Mesendoderm (in vitro differentiated cells): ENCODE measurements around the gene EP400.
A peak's percentile ranks its signal among the peaks of the same experiment; 100 is the strongest.

Experiments
- DNase-seq: peaks from one replicate; pipeline ENCODE4 v3.0.0; 2013
- H2AK5ac ChIP-seq: 2 replicates; pipeline ENCODE4 v1.6.1; 2013; ENCODE audit warnings: low read length, inconsistent platforms
- H2BK120ac ChIP-seq: 2 replicates; pipeline ENCODE4 v1.6.1; 2013; ENCODE audit warnings: low read depth, mild to moderate bottlenecking, low read length, moderate library complexity, mixed read lengths
- H2BK15ac ChIP-seq: replicated peaks from 2 replicates; pipeline ENCODE4 v1.6.1; 2013; ENCODE audit warnings: low read depth, mild to moderate bottlenecking, moderate library complexity
- H2BK5ac ChIP-seq: 2 replicates; pipeline ENCODE4 v1.6.1; 2013; ENCODE audit warnings: low read length, inconsistent platforms
- H3K18ac ChIP-seq: 2 replicates; pipeline ENCODE4 v1.6.1; 2013; ENCODE audit warnings: mild to moderate bottlenecking, low read length, mixed read lengths
- H3K23ac ChIP-seq: one replicate; pipeline ENCODE4 v1.6.1; 2013; ENCODE audit warnings: low read length
- H3K27ac ChIP-seq: 2 replicates; pipeline ENCODE4 v1.5.1; 2013; ENCODE audit warnings: low read depth, mild to moderate bottlenecking, inconsistent platforms, low read length, moderate library complexity
- H3K27me3 ChIP-seq: 2 replicates; pipeline ENCODE4 v1.6.1; 2013; ENCODE audit warnings: low read length, control low read depth, mild to moderate bottlenecking, inconsistent platforms; ENCODE audit not compliant: insufficient read depth, poor library complexity
- H3K36me3 ChIP-seq: 2 replicates; pipeline ENCODE4 v1.6.1; 2013; ENCODE audit warnings: low read length, inconsistent platforms; ENCODE audit not compliant: control insufficient read depth, insufficient read depth
- H3K4ac ChIP-seq: one replicate; pipeline ENCODE4 v1.6.1; 2013; ENCODE audit warnings: low read depth, mild to moderate bottlenecking, low read length, moderate library complexity
- H3K4me1 ChIP-seq: 2 replicates; pipeline ENCODE4 v1.6.1; 2013; ENCODE audit warnings: low read depth, low read length, inconsistent platforms; ENCODE audit not compliant: control insufficient read depth
- H3K4me2 ChIP-seq: 2 replicates; pipeline ENCODE4 v1.6.1; 2013; ENCODE audit warnings: low read length
- H3K4me3 ChIP-seq: 2 replicates; pipeline ENCODE4 v1.5.1; 2013; ENCODE audit warnings: mild to moderate bottlenecking, low read length
- H3K56ac ChIP-seq: one replicate; pipeline ENCODE4 v1.6.1; 2013; ENCODE audit warnings: low read length
- H3K79me1 ChIP-seq: 2 replicates; pipeline ENCODE4 v1.6.1; 2013; ENCODE audit warnings: low read length, inconsistent platforms
- H3K79me2 ChIP-seq: 2 replicates; pipeline ENCODE4 v1.6.1; 2013; ENCODE audit warnings: mild to moderate bottlenecking, low read length; ENCODE audit not compliant: control insufficient read depth, insufficient read depth
- H3K9ac ChIP-seq: 2 replicates; pipeline ENCODE4 v1.6.1; 2013; ENCODE audit warnings: low read length, inconsistent platforms
- H4K5ac ChIP-seq: one replicate; pipeline ENCODE4 v1.6.1; 2013; ENCODE audit warnings: low read length
- H4K8ac ChIP-seq: one replicate; pipeline ENCODE4 v1.6.1; 2013; ENCODE audit warnings: low read depth, mild to moderate bottlenecking, control low read depth, low read length, moderate library complexity
- WGBS: extraction: QIAGEN DNeasy Blood & Tissue Kit; methylation state at CpG from one replicate; pipeline ENCODE4 v1.1.7; 2013; ENCODE audit warnings: low lambda C conversion rate, missing lambda C conversion rate; ENCODE audit not compliant: insufficient coverage; ENCODE audit errors: extremely low coverage; 5-methylcytosine and 5-hydroxymethylcytosine counted together

Gene EP400

GRCh38 chr12:132105467-132105866, 155.7 kb downstream of the EP400 start:
- no peak overlapping the region for H3K9ac ChIP-seq
- no peaks in the 10 kb centered on the region for H3K27me3 ChIP-seq
- no peaks in the 10 kb centered on the region for H3K79me2 ChIP-seq
- no peaks in the 10 kb centered on the region for H3K79me1 ChIP-seq
- no peak for DNase-seq
- no peak overlapping the region for H3K23ac ChIP-seq
- no peak overlapping the region for H2BK5ac ChIP-seq
- H3K4me3 ChIP-seq = no peak overlapping the region
- no peak overlapping the region for H2BK120ac ChIP-seq
- H3K56ac ChIP-seq = no peak overlapping the region
- H3K4ac ChIP-seq = no peak overlapping the region
- no peak overlapping the region for H3K18ac ChIP-seq
- H3K4me2 ChIP-seq = no peak overlapping the region
- no peak overlapping the region for H2BK15ac ChIP-seq
- H3K36me3 ChIP-seq = peaks cover 2% of the 10 kb centered on the region
- H2AK5ac ChIP-seq = no peak overlapping the region
- no peak overlapping the region for H4K8ac ChIP-seq
- H3K4me1 ChIP-seq = no peaks in the 10 kb centered on the region
- no peak overlapping the region for H4K5ac ChIP-seq
- no peak overlapping the region for H3K27ac ChIP-seq
- no CpG with 5 or more reads among the region's 6 CpGs for WGBS

GRCh38 chr12:132106921-132107320, 157.2 kb downstream of the EP400 start:
- Histone ChIP-seq H3K79me1 (no peaks in the 10 kb centered on the region), H2BK15ac (no peak overlapping the region), H2BK120ac (no peak overlapping the region), H3K27me3 (no peaks in the 10 kb centered on the region), H4K5ac (no peak overlapping the region), H3K27ac (no peak overlapping the region), H3K4me1 (no peaks in the 10 kb centered on the region), H3K23ac (no peak overlapping the region), H3K4me3 (no peak overlapping the region), H2BK5ac (no peak overlapping the region), H3K18ac (no peak overlapping the region), H3K36me3 (peaks cover 2% of the 10 kb centered on the region), H3K4ac (no peak overlapping the region), H4K8ac (no peak overlapping the region), H3K79me2 (no peaks in the 10 kb centered on the region), H3K56ac (no peak overlapping the region), H2AK5ac (no peak overlapping the region), H3K4me2 (no peak overlapping the region), H3K9ac (no peak overlapping the region)
- no CpG with 5 or more reads among the region's 7 CpGs for WGBS
- DNase-seq = no peak

GRCh38 chr12:132108211-132108832, 158.6 kb downstream of the EP400 start:
- no peak overlapping the region for H3K23ac ChIP-seq
- H4K5ac ChIP-seq = no peak overlapping the region
- no peaks in the 10 kb centered on the region for H3K79me2 ChIP-seq
- no peak overlapping the region for H3K27ac ChIP-seq
- no peak overlapping the region for H2AK5ac ChIP-seq
- no peaks in the 10 kb centered on the region for H3K4me1 ChIP-seq
- peaks cover 2% of the 10 kb centered on the region for H3K36me3 ChIP-seq
- no peak overlapping the region for H3K4me2 ChIP-seq
- DNase-seq = peak; percentile 60
- H3K18ac ChIP-seq = no peak overlapping the region
- H2BK5ac ChIP-seq = no peak overlapping the region
- H3K27me3 ChIP-seq = no peaks in the 10 kb centered on the region
- no peaks in the 10 kb centered on the region for H3K79me1 ChIP-seq
- no peak overlapping the region for H2BK120ac ChIP-seq
- H3K4me3 ChIP-seq = no peak overlapping the region
- H2BK15ac ChIP-seq = no peak overlapping the region
- H3K4ac ChIP-seq = no peak overlapping the region
- H3K9ac ChIP-seq = no peak overlapping the region
- H4K8ac ChIP-seq = no peak overlapping the region
- WGBS = no CpG with 5 or more reads among the region's 16 CpGs
- H3K56ac ChIP-seq = no peak overlapping the region

- no peak overlapping the region for H2BK5ac ChIP-seq
- H4K5ac ChIP-seq = no peak overlapping the region
- H2BK120ac ChIP-seq = no peak overlapping the region
- H3K23ac ChIP-seq = no peak overlapping the region
- H4K8ac ChIP-seq = no peak overlapping the region
- no peak overlapping the region for H3K4me3 ChIP-seq
- no peak for DNase-seq
- H3K4ac ChIP-seq = no peak overlapping the region
- no peak overlapping the region for H3K9ac ChIP-seq
- H3K27ac ChIP-seq = no peak overlapping the region
- WGBS = no CpG with 5 or more reads among the region's 8 CpGs
- H3K27me3 ChIP-seq = no peaks in the 10 kb centered on the region
- H2BK15ac ChIP-seq = no peak overlapping the region
- peaks cover 4% of the 10 kb centered on the region for H3K36me3 ChIP-seq
- no peaks in the 10 kb centered on the region for H3K79me1 ChIP-seq
- H3K4me1 ChIP-seq = no peaks in the 10 kb centered on the region
- H3K4me2 ChIP-seq = no peak overlapping the region
- H2AK5ac ChIP-seq = no peak overlapping the region
- no peak overlapping the region for H3K56ac ChIP-seq
- no peaks in the 10 kb centered on the region for H3K79me2 ChIP-seq
- no peak overlapping the region for H3K18ac ChIP-seq
Observed at GRCh38 chr12:132109741-132110140, 160.0 kb downstream of the EP400 start.

GRCh38 chr12:132110677-132111076, 160.9 kb downstream of the EP400 start:
- Histone ChIP-seq H2BK120ac (no peak overlapping the region), H2BK5ac (no peak overlapping the region), H3K4ac (no peak overlapping the region), H3K27ac (no peak overlapping the region), H3K79me2 (no peaks in the 10 kb centered on the region), H3K23ac (no peak overlapping the region), H2BK15ac (no peak overlapping the region), H4K8ac (no peak overlapping the region), H3K36me3 (peaks cover 4% of the 10 kb centered on the region), H3K56ac (no peak overlapping the region), H3K27me3 (no peaks in the 10 kb centered on the region), H4K5ac (no peak overlapping the region), H3K4me2 (no peak overlapping the region), H3K18ac (no peak overlapping the region), H2AK5ac (no peak overlapping the region), H3K9ac (no peak overlapping the region), H3K79me1 (no peaks in the 10 kb centered on the region), H3K4me3 (no peak overlapping the region), H3K4me1 (no peaks in the 10 kb centered on the region)
- no peak for DNase-seq
- WGBS = no CpG with 5 or more reads among the region's 3 CpGs

- no peaks in the 10 kb centered on the region for H3K27me3 ChIP-seq
- H2AK5ac ChIP-seq = no peak overlapping the region
- H3K4ac ChIP-seq = no peak overlapping the region
- DNase-seq = no peak
- H3K18ac ChIP-seq = no peak overlapping the region
- no peak overlapping the region for H3K27ac ChIP-seq
- no peak overlapping the region for H3K4me3 ChIP-seq
- H3K36me3 ChIP-seq = peaks cover 4% of the 10 kb centered on the region
- no peak overlapping the region for H2BK120ac ChIP-seq
- no peak overlapping the region for H3K23ac ChIP-seq
- no peak overlapping the region for H4K5ac ChIP-seq
- H3K4me2 ChIP-seq = no peak overlapping the region
- H3K79me1 ChIP-seq = no peaks in the 10 kb centered on the region
- H4K8ac ChIP-seq = no peak overlapping the region
- no peaks in the 10 kb centered on the region for H3K79me2 ChIP-seq
- H2BK15ac ChIP-seq = no peak overlapping the region
- H3K4me1 ChIP-seq = no peaks in the 10 kb centered on the region
- H3K56ac ChIP-seq = no peak overlapping the region
- no peak overlapping the region for H2BK5ac ChIP-seq
- no peak overlapping the region for H3K9ac ChIP-seq
- WGBS = no CpG with 5 or more reads among the region's 19 CpGs
Observed at GRCh38 chr12:132111654-132112304, 162.0 kb downstream of the EP400 start.
